GM19099 (cell line): ENCODE measurements around the gene TBCK.

Source experiments
- POLR2A ChIP-seq: IDR thresholded peaks from 3 replicates; pipeline ENCODE4 v1.6.1; 2011; ENCODE audit warnings: low read depth; ENCODE audit not compliant: insufficient read length; ENCODE audit errors: extremely low read depth

Gene TBCK

DNA sequence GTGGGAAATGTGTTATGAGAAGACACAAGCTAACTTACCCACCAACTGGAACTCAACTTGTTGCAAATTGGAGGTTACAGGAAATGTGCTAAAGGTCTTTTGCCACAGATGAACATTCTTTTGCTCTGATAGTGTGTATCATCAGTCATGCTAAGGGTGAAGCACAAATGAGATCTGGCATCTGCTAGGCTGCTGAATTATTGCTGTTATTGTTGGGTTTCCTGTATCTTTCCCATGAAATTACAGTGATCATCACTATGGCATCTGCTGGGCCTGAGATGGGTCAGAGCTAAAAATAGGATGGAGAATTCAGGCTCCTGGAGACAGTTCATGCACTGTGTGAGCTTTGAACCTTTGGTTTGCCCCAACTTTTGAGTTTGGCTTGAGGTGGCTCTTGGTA, 296.2 kb downstream of the TBCK start:
- TF ChIP-seq POLR2A, result no peak

DNA sequence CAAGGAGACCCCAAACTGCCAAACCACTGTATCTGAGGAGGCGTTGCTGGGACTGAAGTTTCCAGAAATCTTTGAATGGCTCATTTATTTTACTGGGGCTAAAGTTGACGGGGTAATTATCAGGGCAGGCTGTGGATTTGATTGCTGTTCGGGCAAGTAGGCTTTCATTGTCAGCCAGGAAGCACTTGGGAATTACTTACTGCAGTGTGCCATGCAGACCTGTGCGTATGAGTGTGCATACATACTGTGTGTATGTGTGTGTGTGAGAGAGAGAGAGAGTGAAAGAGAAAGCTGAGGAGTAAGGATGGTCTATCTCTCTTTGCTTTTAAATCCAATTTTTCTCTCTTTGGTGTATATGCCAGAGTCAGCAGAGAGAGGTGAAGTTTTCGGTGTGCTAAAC, 298.0 kb downstream of the TBCK start:
- no peak for TF ChIP-seq POLR2A

DNA sequence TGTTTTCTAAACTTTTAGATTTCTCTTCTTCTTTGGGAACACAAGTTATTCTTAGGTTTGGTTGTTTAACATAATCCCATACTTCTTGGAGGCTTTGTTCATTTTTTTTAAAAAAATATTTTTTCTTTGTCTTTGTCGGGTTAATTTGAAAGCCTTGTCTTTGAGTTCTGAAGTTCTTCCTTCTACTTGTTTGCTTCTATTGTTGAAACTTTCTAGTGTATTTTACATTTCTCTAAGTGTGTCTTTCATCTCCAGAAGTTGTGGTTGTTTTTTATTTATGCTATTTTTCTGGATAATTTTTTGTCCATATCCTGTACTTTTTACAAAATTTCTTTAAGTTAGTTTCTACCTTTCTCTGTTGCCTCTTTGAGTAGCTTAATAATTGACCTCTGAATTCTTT, 304.6 kb downstream of the TBCK start:
- no peak for TF ChIP-seq POLR2A

DNA sequence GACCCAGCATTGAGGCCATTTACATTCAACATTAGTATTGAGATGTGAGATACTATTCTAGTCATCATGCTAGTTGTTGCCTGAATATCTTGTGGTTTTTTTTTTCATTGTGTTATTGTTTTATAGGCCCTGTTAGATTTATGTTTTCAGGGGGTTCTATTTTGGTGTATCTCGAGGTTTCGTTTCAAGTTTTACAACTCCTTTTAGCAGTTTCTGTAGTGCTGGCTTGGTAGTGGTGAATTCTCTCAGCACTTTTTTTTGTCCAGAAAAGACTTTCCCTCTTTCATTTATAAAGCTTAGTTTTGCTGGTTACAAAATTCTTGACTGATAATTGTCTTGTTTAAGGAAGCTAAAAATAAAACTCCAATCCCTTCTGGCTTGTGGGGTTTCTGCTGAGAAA, 305.2 kb downstream of the TBCK start:
- no peak for TF ChIP-seq POLR2A

DNA sequence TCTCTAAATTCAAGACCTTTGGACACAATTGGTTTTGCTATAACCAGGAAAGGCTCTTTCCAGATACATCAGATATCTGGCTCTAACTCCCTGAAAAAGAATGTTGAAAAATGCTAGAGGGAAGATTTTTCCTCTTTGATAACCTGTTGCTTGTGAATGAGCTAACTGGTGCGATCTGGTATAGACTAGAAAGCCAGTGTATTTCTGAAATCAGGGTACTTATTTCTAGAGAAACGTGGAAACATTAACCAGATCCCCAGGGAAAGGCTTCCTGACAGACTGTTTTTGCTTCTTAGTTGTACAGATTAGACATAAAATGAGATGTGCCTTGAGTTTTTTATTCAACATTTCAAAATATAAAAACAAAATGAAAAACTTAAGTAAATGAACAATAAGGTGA, 313.0 kb downstream of the TBCK start:
- TF ChIP-seq POLR2A, result no peak

DNA sequence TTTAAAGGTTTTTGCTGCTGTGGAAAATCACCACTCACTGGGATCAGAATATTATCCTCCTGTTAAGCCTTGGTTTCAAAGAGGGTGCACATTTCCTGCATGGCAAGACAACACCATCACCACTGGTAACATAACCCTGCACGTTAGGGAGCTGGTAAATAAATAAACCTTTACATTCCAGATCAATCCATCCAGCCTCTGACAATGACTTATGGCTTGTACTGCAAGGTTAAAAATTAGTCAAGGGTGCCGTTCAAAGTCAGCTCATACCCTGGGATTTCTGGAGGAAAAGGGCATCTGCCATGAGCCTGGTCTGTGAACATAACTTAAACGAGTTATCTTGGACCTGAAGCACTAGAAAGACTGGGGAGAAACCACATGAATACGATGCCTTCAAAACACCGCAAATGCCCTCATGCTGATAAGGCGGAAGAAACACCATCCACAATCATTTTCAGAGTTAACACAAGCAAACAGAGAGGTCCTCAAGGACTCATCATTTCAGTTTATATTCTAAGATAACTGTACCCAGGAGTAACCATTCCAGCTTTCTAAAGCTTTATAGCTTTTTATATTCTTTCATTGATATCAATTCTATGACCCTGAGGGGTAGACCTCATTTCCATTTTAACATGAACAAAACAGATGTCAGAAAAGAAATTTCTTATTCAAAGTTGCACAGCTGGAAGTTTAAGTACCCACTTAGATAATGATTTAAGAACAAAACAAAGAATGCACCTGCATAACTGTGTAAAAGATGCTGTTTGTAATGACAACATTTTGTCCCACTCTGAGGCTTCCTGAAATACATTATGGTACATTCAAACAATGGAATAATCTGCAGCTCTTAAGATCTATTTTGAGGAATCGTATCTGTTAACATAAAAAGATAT, 317.6 kb downstream of the TBCK start:
- TF ChIP-seq POLR2A, result no peak

DNA sequence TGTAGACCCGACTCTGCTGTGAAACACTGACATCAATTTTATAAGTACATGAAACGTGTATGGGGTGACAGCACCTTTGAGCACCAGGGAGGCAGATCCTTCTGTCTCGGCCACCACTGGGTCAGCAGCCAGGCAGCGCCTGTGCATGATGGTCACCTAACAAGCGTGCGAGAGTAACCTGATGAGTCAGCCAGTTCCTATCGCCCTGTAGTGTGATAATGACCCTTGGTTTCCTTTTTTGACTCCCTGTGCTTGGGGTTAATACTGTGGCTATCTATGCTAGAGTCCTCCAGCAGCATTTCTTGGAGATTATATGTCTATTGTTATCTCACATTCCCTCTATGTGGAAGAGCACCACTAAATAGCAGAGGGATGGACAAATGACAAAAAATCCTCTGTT, 319.2 kb downstream of the TBCK start:
- no peak for TF ChIP-seq POLR2A

DNA sequence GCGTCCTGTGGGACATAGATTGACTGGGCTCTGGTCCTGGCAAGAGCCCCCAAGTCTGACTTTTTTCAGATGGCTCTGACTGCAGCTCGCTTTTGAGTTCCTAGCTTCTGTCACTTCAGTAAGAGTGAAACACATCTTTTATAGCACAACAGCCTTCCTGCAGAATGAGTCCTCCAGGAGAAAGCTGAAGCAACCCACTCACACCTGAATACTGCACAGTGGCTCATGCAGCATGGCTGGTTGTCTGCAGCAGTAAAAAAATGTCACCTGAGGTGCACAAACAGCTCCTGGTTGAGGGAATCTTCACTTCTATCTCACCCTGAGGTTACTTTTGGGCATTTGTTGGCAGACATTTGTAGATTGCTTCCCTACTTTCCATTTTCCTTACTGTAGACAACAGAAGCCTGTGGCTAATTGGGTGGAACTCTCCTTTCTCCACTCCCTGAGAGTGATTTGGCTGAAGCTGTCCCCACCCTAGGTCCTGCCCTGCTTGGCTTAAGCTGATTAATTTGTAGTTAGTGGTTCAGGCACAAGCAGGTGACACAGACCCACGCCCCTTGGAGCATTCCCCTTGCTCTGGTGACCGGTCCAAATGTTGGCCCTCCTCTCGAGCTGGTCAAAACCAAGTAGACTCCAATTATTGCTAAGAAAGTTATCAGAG, 321.0 kb downstream of the TBCK start:
- TF ChIP-seq POLR2A, result no peak

DNA sequence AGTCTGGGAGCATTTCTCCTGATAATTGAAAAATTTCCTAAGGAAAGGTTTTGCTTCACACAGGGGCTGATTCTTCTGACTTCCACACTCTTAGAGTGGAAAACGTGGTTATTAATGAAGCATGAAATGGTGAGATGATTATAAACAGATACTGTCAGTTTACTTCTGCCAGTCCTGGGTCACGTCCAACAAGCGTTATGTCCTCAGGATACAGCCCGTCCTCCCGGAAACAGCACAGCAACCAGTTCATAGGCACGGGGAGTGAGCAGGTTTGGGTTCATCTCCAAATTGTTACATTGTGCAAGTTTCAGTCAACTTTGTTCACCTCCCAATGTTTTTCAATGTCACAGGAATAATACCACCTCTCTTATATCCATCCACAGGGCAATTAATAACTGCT, 321.9 kb downstream of the TBCK start:
- TF ChIP-seq POLR2A, result no peak

DNA sequence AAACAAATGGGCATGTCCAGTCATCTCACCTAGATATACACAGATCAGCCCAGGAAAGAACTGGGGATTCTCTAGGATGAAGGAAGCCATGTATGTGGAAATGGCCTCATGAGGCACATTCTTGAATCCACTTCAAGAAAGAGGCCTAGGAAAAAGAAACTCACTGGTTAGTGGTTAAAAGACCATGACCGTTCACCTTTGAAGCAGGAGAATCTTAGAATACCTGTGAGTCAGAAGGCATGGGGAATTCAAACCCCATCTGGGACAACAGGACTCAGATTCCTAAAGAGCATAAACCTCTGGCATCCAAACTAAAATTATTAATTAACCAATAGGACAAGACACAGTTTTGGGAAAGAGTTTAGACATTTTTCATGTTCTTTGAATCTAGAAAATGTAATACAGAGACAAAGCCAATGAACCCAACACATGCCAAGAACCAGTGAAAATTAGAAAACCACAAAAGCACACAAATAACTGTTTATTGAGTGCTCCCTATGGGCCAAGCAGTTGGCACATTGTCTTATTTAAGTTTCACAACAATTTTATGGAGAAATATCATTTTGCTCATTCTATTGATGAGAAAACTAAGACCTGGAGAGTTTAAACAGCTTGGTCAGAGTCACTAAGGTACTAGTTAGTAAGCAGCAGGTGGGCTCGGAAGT, 323.2 kb downstream of the TBCK start:
- no peak for TF ChIP-seq POLR2A

DNA sequence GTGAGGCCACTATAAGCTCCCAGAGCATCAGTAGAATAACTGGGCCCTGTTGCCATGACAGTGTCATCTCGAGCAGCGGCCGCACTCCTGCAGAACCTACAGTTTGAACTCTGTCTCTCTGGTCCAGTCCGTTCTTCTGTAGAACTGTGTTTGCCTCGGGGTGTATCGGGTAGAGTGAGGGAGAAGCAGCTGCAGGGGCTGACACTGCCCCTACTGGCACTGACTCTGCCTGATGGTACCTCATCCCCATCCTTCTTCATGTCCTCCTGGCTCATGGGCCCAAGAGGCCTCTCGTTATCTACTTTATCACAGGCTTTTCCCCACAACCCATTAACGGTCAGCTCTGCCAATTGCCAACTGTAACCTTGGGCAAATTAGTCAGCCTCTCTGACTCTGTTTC, 324.3 kb downstream of the TBCK start:
- TF ChIP-seq POLR2A, result no peak
